ENCODE measurements around the gene ARIH2.

ARIH2 gene

DNA sequence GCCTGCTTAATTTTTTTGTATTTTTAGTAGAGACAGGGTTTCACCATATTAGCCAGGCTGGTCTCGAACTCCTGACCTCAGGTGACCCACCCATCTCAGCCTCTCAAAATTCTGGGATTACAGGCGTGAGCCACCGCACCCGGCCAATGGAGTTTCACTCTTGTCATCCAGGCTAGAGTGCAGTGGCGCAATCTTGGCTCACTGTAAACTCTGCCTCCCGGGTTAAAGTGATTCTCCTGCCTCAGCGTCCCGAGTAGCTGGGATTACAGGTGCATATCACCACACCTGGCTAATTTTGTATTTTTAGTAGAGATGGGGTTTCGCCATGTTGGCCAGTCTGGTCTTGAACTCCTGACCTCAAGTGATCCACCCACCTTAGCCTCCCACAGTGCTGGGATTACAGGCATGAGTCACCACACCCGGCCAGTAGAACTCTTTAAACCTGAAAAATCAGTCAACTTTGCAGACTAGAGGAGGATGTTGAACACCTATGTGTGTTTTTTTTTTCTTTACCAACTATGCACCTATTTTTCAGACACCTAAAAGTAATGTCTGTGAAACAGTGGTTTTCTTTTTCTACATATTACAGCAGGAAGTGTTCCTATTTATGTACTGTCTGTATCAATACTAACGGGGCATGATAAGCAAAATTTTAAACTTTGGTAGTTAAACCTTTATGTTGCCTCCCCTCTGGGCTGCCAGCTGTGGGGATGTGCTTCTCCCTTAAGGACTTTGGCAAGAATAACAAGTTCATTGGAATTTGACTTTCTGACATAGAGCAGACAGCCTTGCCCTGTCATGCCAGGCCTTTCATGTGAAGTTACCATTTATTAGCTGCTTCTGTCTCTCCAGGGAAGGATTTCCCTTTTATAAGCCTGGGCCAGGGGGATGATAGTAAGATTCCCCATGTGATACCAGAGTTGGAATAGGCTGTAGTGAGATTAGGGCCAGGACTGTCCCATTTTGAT, 8.1 kb downstream of the ARIH2 start:
- Histone ChIP-seq H3K27ac (ENCODE audit: low read length) (peak overlapping the region; percentile 15; the same call in 1 of the 2 replicates), H3K9me3 (ENCODE audit: insufficient read depth, low read length) (no peaks in the 10 kb centered on the region), H3K27me3 (ENCODE audit: low read depth, low read length) (no peaks in the 10 kb centered on the region), H3K4me2 (ENCODE audit: low read length) (no peak overlapping the region), H3K9ac (ENCODE audit: low read length) (no peak overlapping the region), H3K36me3 (replicated peaks; ENCODE audit: low read depth, low read length) (peaks cover 41% of the 10 kb centered on the region), H3K4me1 (ENCODE audit: low read length) (peaks cover 27% of the 10 kb centered on the region), H3K79me2 (ENCODE audit: low read length) (peaks cover 100% of the 10 kb centered on the region), H2AFZ (ENCODE audit: low read depth, low read length) (no peak overlapping the region), H3K4me3 (ENCODE audit: low read length) (no peak overlapping the region), H4K20me1 (ENCODE audit: insufficient read depth, low read length) (peaks cover 34% of the 10 kb centered on the region)
- TF ChIP-seq, protein P1, sequence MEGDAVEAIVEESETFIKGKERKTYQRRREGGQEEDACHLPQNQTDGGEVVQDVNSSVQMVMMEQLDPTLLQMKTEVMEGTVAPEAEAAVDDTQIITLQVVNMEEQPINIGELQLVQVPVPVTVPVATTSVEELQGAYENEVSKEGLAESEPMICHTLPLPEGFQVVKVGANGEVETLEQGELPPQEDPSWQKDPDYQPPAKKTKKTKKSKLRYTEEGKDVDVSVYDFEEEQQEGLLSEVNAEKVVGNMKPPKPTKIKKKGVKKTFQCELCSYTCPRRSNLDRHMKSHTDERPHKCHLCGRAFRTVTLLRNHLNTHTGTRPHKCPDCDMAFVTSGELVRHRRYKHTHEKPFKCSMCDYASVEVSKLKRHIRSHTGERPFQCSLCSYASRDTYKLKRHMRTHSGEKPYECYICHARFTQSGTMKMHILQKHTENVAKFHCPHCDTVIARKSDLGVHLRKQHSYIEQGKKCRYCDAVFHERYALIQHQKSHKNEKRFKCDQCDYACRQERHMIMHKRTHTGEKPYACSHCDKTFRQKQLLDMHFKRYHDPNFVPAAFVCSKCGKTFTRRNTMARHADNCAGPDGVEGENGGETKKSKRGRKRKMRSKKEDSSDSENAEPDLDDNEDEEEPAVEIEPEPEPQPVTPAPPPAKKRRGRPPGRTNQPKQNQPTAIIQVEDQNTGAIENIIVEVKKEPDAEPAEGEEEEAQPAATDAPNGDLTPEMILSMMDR (IDR thresholded peaks at IDR 0.05; ENCODE audit: low read depth, low read length) = no peak
- TF ChIP-seq EZH2phosphoT487 (IDR thresholded peaks at IDR 0.05; ENCODE audit: low read depth) = no peak

DNA sequence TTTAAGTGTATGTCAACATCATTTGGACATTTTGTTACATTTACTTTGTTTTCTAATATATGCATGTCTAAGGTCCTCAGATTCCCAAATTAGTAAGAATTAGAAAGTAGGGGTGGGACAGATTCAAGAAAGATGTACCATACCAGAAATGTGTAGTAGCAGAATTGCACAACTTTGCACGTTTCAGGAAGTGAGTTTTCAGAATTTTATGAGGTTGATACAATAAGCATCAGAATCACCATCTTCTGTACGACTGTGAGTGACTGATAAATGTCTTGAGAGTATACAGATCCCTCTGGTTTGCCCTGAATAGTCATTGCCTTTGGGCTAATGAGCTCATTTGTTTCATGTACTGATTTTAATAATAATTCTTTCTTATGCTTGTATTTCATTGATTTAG, 9.3 kb downstream of the ARIH2 start:
- Histone ChIP-seq H3K4me1 (ENCODE audit: low read length) (peaks cover 31% of the 10 kb centered on the region), H3K9ac (ENCODE audit: low read length) (no peak overlapping the region), H4K20me1 (ENCODE audit: insufficient read depth, low read length) (peaks cover 40% of the 10 kb centered on the region), H3K4me3 (ENCODE audit: low read length) (no peak overlapping the region), H2AFZ (ENCODE audit: low read depth, low read length) (no peak overlapping the region), H3K27me3 (ENCODE audit: low read depth, low read length) (no peaks in the 10 kb centered on the region), H3K79me2 (ENCODE audit: low read length) (peaks cover 100% of the 10 kb centered on the region), H3K27ac (ENCODE audit: low read length) (peak overlapping the region; percentile 15), H3K4me2 (ENCODE audit: low read length) (peak overlapping the region; percentile 28; the same call in 1 of the 2 replicates), H3K9me3 (ENCODE audit: insufficient read depth, low read length) (no peaks in the 10 kb centered on the region), H3K36me3 (replicated peaks; ENCODE audit: low read depth, low read length) (peaks cover 49% of the 10 kb centered on the region)
- TF ChIP-seq, protein P1 (IDR thresholded peaks at IDR 0.05; ENCODE audit: low read depth, low read length) = no peak
- TF ChIP-seq EZH2phosphoT487 (IDR thresholded peaks at IDR 0.05; ENCODE audit: low read depth) = no peak

DNA sequence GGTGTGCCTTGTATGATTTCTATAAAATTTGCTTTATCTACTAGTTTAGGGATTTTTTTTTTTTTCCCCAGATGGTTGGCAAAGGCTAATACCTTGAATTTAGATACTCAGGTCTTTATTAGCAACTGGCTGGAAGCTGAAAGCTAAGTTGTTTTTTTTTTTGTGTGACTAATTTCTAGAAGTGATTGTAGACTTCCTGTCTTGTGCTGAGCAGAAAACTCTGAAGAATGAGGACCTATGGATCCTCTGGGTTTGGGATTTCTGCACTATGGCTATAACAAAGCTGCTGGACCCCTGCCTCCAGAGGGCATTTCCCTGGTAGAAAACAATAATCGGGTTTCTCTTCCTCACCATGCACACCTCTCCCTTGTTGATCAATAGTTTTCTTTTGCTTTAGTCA, 10.0 kb downstream of the ARIH2 start:
- H2AFZ ChIP-seq (ENCODE audit: low read depth, low read length) = no peak overlapping the region
- peak overlapping the region; percentile 15 for H3K27ac ChIP-seq (ENCODE audit: low read length)
- H3K4me2 ChIP-seq (ENCODE audit: low read length) = peak overlapping the region; percentile 28
- no peak overlapping the region for H3K9ac ChIP-seq (ENCODE audit: low read length)
- H3K4me3 ChIP-seq (ENCODE audit: low read length) = no peak overlapping the region
- H3K9me3 ChIP-seq (ENCODE audit: insufficient read depth, low read length) = no peaks in the 10 kb centered on the region
- H3K27me3 ChIP-seq (ENCODE audit: low read depth, low read length) = no peaks in the 10 kb centered on the region
- peaks cover 41% of the 10 kb centered on the region for H4K20me1 ChIP-seq (ENCODE audit: insufficient read depth, low read length)
- peaks cover 31% of the 10 kb centered on the region for H3K4me1 ChIP-seq (ENCODE audit: low read length)
- peaks cover 53% of the 10 kb centered on the region for H3K36me3 ChIP-seq (replicated peaks; ENCODE audit: low read depth, low read length)
- H3K79me2 ChIP-seq (ENCODE audit: low read length) = peaks cover 100% of the 10 kb centered on the region
- TF ChIP-seq EZH2phosphoT487 (IDR thresholded peaks at IDR 0.05; ENCODE audit: low read depth) = no peak
- TF ChIP-seq, protein P1 (IDR thresholded peaks at IDR 0.05; ENCODE audit: low read depth, low read length) = no peak

DNA sequence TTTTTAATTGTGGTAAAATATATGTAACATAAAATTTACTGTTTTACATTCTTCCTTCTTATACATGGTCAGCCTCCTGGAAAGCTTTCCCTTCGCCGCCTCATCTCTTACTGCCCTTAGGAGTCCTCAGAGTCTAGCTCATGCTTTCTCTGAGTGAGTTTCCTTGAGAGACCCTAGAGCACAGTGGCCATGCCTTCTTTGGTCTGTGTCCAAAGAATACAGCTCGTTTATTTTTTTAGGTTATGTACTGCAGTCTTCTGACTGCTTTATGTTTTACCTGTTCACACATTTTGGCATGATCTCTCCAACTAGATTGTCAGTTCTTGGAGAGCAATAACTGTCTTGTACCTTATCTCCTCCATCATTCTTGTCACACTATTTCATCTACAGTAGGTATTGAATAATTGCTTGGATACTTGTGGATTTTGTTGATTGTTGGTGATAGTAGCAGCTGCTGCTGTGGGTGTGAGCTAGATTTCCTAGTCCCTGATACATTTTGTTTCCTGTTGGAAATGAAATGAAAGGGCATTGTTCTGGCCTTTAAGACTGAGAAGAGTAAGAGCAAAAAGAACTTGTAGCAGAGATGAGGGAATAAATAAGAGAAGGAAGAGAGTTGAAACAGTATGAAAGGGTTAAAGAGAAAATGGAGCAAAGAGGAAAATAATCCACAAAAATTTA, 10.9 kb downstream of the ARIH2 start:
- Histone ChIP-seq H3K27me3 (ENCODE audit: low read depth, low read length) (no peaks in the 10 kb centered on the region), H3K36me3 (replicated peaks; ENCODE audit: low read depth, low read length) (peaks cover 58% of the 10 kb centered on the region)

More for the DNA sequence above, 10.9 kb downstream of the ARIH2 start:
- Histone ChIP-seq H2AFZ (ENCODE audit: low read depth, low read length) (no peak overlapping the region), H3K9ac (ENCODE audit: low read length) (no peak overlapping the region), H3K4me2 (ENCODE audit: low read length) (no peak overlapping the region), H3K9me3 (ENCODE audit: insufficient read depth, low read length) (no peaks in the 10 kb centered on the region), H3K4me3 (ENCODE audit: low read length) (no peak overlapping the region), H3K79me2 (ENCODE audit: low read length) (peaks cover 100% of the 10 kb centered on the region), H3K27ac (ENCODE audit: low read length) (0 out of 2 replicates have a peak overlapping the region, but pooled peaks have one; percentile 7), H4K20me1 (ENCODE audit: insufficient read depth, low read length) (peaks cover 46% of the 10 kb centered on the region), H3K4me1 (ENCODE audit: low read length) (peaks cover 31% of the 10 kb centered on the region)
- TF ChIP-seq EZH2phosphoT487 (IDR thresholded peaks at IDR 0.05; ENCODE audit: low read depth) = no peak
- TF ChIP-seq, protein P1 (IDR thresholded peaks at IDR 0.05; ENCODE audit: low read depth, low read length) = no peak
